LoVo (cell line): ENCODE results near the gene KDM8.

ENCODE experiments used
- DNase-seq: peaks from one replicate; pipeline ENCODE4 v3.0.0-alpha.2; 2016; ENCODE audit warnings: low spot score

Gene KDM8

DNA sequence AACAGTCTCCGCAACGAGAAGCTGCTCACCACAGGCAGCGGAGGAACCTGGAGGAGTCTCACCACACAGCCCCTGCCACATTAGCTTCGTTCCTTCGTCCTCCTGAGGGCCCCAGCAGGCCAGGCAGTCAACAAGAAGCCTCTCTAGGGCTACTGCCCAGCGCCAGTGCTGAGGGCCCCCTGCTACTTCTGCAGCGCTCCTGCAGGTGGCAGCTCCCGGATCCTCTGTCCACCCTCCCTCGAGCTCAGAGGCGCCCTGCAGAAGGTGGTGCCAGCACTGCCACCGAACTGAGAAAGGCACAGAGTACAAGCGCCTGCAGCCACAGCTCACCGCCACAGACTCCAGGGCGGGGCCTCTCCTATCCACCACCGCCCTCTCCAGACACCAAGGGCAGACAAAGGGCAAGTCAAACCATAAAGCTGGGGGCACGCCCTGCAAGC is 27.3 kb downstream of the KDM8 start:
- DNase-seq = no peak

DNA sequence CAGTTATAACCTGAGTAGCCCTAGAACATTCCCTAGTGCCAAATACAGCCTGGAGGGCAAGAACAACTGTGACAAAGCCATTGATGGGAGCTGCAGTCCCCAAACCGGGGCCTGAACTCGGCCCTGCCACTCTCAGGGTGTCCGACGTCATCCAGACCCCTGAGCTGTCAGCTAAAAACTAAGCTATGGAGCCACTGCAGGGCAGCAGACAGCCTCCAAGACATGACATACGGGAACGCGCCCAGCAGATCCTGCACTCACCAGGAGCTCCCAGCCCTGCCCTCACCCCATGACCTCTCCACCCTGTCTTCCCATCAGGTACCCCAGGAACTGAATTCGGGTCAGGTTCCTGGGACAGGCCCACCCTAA is 28.4 kb downstream of the KDM8 start:
- DNase-seq = no peak

DNA sequence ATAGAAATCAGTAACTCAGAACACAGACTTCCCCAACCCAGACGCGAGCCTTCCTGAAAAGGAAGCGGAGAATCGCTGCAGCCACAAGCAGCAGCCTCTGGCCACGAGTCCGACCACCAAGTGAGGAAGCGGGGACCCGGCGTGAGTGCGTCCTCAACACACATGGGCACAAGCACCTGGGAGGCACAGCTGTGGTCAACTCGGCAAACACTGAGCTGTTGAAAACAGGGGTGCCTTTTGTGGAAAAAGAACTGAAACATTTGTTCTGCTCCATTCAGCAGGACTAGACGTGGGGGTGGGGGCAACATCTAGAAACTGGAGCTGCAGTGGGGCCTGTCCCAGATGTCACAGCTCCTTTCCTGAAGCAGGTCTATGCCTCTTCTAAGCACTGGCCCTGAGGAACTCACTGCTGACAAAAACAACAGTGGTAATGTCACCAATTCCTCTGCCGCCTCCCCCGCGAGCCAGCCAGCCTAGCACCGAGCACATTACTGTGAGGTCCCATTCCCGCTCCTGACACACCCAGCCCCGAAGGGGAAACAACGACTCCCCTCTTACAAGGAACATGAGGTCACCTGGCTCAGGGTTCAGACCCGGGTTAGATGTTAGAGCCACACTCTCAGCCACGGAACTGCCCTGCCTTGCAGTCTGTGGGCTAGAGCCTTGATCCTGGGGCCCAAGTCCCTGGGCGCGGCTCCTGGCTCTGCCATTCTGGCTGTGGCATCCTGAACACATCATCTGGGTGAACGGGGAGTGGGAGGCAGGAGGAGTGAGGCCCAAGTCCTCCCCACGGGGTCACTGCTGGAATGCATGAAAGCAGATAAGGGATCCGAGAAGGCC is 29.0 kb downstream of the KDM8 start:
- DNase-seq = no peak

DNA sequence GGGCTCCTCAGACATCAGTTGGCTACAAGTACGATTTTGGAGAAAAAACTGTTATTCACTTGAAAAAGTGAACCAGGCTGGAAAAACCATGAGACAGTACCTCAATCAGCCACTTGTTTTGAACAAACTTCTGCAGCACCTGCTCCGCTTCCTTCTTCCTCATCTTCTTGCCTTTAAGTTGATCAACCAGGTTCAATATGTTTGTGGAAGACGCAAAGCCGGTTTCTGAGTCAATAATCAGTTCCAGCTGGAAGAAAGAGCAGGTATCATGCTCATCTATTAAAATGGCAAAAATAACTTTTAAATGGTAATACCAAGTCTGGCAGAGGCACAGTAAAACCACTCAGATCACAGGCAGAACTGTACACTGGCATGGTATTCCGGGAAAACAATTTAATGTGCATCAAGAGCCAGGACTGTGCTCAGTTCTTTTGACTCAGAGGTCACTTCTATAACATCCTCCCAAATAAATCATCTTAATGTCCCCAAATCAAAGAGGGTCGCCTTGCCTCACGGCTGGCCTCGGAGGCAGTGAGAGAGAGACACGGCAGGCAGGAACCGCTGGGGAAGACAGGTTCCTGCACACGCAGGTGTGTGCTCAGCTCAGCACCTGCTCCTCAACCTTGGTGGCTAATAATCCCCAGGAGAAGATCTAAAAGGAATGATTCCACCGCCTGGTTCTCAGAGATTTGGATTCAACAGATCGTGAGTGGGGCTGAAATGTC is 29.7 kb downstream of the KDM8 start:
- no peak for DNase-seq

DNA sequence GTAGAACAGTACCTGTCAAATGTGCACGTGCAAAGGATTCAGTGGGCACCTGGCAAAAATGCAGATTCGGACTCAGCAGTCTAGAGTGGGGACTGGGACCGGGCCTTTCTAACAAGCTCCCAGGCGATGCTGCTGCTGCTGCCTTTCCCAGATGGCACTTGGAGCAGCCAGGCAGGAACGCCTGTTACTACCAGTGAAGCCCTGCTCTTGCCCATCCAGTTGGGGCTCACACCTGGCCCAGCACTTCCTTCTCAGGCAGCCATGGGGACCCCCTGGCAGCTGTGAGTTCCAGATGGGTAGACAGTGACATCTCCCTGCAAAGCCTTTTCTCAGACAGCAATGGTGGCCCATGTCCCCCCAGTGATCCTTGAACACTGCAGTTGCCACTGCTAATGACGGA is 30.4 kb downstream of the KDM8 start:
- no peak for DNase-seq

DNA sequence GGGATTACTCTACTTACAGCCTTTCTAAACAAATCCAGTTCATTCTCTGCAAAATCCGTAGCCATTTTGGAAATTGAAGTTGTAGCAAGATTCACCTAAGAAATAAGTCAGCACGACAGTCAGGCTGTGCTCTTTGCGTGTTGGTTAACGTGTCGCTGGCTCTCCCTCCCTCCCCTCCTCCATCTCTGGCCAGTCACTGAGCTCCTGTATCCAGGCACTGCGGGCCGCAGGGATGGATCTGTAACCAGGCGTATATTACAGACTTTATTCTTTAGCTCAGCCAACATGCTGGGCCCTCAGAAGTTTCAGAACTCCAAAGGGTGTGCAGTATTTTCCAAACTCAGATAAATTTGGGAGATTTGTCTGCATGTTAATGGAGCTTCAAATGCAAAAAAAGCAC is 30.8 kb downstream of the KDM8 start:
- no peak for DNase-seq

DNA sequence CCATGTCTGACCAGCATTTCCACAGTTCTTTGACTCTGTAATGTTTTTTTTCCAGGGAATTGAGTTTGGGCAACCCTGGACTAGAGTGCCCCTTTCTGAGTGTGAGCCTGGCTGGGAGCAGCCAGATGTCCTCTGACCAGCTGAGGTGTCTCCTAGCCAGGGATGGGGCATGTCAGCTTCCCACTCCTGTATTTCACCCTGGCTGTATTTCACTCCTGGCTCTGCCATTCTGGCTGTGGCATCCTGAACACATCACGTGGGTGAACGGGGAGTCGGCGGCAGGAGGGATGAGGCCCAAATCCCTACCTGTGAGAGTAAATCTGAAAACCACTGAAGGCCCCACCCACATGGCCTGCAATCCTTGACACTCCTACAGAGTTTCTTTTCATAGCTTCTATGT is 31.3 kb downstream of the KDM8 start:
- DNase-seq = no peak

DNA sequence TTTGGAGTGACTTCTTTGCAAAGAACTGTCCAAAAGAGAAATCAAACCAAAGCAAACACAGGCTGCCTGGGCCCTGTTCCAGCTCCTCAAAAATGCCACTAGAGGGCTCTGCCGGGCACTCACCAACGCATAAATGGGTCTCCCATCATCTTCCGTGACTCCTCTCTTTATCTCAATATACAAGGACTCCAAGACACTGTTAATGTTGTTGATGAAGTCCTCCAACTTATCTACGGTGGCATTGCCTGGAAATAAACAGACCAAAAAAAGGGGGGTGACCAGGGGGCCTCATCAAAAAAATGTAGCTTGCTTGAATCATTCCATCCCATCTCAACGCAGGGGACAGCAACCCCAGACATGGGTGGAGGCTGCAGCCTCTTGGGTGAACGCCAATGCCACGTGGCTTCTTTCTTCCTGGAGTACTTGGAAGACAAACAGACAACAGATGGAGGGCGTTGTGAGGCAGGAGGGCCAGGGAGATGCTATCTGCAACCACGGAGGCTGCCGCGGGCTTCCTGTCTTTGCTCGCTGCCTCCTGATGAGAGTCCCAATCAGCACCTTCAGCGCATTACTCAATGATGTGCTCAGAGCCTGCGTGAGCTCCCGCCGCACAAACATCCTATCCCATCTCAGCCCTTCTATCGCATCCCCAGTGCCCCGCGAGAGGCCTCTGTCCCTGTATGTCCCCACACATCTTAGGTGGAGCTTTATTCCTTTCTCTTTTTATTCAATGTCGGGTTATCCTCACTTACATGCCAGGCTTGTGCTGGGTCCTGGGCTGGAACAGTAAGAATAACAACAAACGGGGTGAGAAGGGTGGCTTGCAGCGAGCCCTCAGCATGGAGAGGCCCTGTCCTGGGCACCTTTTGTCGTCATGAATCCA is 32.0 kb downstream of the KDM8 start:
- DNase-seq = peak; percentile 59

DNA sequence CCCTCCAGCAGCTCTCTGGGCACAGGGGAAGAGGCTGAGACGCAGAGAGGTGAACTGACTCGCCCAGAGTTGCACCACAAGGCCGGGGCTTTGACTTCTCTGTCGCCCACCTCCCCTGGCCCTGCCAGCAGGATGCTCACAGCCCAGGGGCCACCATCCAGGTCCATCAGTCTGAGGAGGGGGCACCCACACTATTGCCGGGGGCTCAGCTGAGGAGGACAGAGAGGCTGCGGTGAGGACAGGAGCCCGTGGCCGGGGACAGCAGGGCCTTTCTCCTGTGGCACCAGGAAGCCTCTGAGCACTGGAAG is 32.6 kb downstream of the KDM8 start:
- DNase-seq = no peak

DNA sequence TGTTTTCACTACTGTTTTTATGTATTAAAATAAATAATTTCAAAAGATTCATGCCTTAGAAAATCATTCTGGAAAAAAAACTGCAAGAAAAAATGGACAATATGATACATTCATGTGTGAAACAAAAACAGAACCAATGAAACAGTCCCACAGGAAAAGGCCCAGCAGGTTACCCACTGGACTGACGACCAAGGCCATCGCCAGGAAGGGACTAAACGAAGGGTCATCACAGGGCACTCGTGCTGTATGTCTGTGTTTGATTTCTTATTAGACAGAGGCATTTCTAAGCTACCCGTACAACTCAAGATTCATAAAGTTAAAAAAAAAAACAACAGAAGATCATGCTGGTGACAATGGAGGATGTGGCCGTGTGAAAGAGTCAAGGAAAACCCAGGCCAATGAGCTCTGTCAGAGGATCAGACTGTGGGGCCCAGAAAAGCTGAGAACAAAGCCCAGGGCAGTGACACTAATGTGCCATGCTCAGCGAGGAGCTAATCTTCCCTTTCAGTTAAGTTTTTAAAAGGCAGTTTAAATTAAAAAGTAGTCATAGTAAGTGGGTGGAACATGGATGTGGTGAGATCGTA is 33.4 kb downstream of the KDM8 start:
- no peak for DNase-seq

DNA sequence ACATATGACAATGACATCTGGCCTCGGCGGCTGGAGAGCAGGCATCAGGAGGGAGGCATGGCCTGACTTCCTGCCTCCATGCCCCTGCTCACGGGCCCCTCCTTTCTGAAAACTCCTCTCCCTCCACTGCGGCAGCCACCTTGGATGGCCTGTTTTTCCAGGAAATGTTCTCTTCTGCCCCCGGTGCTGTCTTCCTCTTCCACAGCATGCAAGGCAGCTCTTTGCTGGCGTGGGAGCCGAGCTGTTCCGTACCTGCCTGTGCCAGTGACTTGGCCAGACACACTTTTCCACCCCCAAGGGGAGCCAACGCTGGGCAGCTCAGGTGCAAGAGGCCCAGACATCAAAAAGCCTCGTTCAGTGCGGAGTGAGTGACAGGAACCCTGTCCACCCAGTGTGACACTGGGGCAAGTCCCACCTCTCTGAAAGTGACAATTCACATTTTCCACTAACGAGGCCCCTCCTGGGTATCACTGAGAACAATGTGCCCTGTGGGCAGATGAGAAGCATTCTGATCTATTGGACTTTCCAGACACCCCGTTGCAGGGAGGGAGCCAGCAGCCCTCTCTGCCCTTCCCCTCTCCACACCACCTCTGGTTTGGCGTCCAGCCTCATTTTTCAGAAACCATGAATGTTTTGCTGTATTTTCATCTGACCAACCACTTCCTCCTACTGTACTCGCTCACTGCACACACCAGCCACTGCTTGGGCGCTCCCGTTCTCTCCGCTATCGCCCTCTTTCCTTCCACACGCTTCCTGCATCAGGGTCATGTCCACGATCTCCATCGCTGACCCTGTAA is 34.1 kb downstream of the KDM8 start:
- DNase-seq = no peak

DNA sequence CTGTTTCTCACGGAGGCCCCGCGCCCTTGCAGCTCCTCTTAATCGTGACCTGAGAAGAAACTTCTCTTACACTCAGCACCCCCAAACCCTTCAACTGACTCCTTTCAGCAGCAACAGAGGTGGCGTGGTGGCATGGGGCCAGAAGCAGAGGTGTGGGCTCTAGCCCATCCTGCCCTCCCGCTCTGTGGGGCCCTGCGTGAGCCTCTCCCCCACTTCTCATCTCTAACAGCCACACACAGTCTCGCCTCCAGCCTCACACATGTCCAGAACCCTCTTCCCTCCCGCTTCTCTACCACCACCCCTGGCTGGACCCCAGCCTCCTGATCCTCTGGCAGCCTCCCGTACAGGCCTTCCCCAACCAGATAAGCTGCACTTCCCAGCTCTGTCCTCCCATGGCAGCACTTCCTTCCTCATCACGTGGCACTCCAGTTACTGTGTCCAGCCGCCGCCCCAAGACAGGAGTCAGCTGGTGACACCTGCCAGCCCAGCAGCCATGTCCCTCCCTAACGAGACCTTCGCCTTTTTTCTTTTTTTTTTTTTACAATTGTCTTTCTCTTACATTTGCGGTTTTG is 34.8 kb downstream of the KDM8 start:
- DNase-seq = no peak

DNA sequence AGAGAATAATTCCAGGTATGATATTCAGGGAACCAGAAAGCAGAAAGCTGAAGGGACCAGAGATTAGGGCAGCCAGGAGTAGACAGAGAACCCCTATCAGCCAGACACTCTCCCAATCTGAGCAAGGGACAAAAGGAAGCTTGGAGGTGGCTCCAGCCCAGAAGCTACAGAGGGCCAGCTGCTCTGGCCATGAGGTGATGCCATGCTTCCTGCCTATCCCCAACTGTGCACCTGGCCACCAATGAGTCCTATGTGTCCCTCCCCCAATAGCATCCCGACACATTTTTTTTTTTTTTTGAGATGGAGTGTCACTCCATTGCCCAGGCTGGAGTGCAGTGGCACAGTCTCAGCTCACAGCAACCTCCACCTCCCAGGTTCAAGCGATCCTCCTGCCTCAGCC is 35.3 kb downstream of the KDM8 start:
- DNase-seq = no peak

DNA sequence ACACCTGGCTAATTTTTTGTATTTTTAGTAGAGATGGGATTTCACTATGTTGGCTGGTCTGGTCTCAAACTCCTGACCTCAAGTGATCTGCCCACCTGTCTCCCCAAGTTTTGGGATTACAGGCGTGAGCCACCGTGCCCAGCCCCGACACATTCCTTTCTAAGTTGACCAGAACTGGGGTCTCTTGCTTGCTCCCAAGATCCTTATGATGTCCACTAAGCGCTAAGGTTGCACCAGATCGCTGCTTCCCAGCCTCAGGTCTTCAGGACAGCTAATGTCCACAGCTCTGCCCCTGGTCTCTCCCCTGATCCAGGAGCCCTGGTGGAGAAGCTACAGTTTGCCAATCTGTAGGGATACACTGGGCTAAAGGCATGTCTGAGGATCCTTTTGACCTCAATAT is 35.7 kb downstream of the KDM8 start:
- DNase-seq = no peak

DNA sequence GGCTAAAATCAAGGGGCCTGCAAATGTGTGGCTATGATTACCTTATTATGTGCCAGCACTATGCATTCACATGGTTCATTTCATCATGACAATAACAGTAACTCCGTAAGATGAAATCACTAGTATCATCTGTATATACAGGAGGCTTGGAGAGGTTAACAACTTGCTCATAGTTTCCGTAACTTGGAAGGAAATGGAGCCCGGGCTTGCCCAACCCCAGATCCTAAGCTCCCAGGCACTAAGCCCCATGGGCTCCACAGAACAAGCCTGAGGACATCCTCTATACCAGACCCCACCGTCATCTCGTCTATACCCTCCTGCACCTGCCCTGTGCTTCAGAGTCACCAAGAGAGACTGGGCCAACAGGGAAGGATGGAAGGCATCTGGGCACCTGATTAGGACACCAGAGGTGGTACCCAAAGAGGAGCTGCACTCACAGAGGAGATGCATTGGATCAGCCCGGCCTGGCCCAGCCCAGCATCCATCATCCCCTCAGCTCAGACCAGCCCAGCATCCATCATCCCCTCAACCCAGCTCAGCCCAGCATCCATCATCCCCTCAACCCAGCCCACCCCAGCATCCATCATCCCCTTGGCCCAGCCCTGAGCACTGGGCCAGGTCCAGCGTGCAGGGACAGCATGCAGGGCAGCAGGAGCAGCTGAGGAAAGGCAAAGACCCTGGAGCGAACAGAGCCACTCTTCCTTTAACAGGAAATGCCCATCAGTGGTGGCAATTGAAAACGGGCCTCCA is 36.8 kb downstream of the KDM8 start:
- DNase-seq = no peak

DNA sequence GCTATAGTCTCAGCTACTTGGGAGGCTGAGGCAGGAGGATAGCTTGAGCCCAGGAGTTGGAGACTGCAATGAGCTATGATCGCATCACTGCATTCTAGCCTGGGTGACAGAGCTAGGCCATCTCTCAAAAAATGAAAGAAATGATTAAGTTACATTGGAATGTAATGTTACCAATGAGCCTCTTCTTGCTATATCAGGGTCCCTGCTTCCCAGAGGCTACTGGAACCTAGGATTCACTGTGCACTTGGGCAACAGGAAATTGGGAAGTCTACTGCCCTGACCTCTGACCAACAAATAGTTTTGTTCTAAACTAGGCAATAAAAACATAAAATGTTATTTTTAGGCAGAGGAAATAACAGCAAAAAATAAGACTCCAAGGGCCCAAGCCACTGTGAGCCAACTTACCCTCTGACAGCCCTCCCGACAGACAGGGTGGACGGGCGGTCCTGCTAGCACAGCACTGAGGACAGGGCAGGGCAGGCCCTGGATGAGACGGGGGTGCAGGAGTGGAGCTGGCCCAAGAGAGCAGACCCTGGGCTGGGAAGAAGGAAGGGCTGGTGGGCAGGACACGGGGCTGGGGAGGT is 37.7 kb downstream of the KDM8 start:
- DNase-seq = no peak

DNA sequence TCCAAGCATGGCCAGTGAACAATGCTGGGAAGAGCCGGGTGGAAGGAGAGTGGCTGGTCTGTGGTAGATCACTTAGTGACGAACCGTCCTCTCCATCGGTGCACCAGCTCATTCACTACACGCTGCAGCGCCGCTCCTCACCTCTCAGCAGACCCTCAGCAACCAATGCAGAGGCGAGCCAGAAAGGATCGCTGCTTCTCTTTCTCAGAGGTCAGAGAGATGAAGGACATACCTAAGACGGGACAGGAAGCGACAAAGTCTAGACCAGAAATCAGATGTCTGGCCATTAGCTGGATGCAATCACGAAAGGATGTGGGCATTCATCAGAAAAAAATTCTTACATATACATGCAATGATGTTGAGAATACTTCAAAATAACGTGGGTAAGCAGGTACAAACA is 38.3 kb downstream of the KDM8 start:
- DNase-seq = no peak

DNA sequence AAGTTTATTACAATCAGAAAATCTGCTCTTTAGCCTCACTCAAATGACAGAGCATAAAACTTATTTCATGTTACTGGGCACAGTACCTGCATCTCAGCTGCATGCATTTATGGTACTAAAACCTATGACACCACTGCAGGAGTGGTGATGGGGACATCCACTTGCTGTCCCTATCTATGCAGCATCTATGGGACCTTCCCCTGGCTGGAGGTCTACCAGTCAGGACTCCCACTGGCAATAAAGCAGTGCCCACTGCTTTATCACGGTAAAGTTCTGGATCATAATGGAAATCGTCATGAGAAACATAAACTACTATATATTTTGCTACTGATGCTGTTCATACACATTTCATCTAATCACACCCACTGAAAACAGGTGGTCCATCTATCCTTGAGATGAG is 39.1 kb downstream of the KDM8 start:
- DNase-seq = no peak

DNA sequence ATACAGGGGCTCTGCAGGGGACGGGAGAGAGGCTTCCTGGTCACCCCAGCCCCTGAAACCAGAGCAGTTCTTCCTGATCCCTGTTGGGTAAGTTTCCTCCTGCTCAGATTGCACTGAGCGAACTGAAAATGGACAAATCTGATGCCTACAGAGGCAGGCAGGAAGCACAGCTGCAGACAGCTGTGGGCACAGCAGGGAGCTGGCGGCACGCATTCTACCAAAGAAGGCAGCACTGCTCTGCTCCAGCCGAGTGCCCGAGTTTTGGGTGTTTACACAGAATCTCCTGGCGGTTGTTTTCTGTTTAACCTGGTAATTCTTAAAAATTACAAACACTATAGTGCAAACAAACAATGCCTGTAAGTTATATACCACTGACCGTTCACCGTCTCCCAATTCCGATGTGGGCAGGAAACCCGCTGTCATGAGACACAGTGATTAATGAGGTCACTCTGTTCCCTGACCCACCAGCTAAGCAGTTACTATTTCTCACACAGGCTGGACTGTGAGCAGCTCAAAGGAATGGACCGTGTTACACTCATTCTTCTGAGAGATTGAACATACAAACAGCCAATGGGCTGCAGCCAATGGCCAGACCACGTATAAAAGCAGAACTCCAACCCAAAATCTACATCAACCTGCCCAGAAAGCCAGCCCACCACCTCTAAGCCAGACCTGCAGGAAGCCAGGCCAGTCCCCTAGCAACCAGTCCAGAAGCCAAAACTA is 39.7 kb downstream of the KDM8 start:
- DNase-seq = no peak
